ENCODE measurements around the gene DECR2.
"Not testable (repeated sequence)": the region's sequence is repeated elsewhere in the genome, so short reads cannot be mapped to it uniquely, and the experiment has no call there.

Gene DECR2, protein sequence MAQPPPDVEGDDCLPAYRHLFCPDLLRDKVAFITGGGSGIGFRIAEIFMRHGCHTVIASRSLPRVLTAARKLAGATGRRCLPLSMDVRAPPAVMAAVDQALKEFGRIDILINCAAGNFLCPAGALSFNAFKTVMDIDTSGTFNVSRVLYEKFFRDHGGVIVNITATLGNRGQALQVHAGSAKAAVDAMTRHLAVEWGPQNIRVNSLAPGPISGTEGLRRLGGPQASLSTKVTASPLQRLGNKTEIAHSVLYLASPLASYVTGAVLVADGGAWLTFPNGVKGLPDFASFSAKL

DNA sequence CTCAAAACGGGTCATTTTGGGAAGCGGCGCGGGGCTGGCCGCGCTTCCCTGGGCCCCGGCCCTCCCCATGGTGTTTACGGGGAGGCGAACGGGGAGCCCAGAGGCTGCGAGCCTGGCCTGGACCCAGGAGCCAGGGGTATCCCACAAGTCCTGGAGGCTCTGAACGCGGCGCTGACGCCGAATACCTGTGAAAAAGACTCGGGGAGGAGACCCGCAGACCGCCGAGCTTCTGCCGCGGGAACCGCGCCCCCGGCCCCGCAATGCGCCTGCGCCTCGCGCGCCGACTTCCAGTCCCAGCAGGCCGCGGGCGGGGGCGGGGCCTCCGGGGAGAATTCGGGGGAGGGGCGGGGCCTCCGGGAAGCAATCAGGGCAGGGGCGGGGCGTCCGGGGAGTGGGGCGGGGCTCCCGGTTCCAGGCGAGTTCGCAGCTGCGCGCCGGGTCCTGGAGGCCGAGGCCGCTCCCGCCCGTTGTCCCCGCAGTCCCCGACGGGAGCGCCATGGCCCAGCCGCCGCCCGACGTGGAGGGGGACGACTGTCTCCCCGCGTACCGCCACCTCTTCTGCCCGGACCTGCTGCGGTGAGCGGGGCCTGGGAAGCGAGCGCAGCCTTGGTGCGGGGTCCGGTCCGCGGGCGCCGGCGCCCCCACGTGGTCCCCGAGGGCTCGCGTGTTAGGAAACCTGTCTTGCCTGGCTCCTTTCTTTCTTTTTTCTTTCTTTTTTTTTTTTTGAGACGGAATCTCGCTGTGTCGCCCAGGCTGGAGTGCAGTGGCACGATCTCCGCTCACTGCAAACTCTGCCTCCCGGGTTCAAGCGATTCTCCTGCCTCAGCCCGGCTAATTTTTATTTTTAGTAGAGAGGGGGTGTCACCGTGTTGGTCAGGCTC, at the start of gene DECR2:
DECR2 (plus strand) TSS at position 418 of the 881 bp plus-strand sequence; CDS start at position 497, 79 bp downstream.
- DNase-seq, result peak; percentile 99

DNA sequence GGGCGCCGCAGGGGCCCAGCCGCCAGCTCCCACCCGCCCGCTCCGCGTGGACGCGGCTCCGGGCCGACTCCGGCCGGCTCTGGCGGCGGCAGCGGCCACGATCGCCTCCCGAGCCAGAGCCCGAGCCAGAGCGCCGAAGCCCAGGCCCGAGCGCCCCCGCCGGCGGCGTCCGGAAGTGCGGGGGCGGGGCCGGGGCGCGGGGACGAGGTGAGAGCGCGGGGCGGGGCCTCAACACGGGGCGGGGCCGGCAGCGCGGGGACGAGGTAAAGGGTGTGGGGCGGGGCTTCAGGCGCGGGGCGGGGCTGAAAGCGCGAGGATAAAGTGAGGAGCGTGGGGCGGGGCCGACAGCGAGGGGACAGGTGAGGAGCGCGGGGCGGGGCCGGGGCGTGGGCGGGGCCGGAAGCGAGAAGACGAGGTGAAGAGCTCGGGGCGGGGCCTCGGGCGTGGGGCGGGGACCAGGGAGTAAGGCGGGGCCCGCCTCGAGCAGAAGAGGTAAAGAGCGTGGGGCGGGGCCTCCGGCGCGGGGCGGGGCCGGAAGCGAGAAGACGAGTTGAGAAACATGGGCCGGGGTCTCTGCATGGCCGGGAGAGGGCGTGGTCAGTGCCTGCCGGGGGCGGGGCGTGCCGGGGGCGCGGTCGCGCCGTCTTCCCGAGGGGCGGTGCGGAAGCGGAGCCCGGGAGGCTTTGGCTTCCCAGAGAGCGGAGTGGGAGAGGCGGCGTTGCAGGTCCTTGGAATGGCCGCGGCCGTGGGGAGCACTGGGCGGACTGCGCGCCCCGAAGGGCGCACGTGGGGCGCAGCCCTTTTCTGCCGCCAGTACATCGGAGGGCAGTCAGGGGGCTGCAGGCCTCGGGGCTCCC, 48.9 kb upstream of the DECR2 start, which contains the start of gene AXIN1:
AXIN1 (minus strand) TSS at position 177 of the 857 bp plus-strand sequence. CDS start 5,698 bp downstream, outside the sequence.
- peak; percentile 100 for DNase-seq

DNA sequence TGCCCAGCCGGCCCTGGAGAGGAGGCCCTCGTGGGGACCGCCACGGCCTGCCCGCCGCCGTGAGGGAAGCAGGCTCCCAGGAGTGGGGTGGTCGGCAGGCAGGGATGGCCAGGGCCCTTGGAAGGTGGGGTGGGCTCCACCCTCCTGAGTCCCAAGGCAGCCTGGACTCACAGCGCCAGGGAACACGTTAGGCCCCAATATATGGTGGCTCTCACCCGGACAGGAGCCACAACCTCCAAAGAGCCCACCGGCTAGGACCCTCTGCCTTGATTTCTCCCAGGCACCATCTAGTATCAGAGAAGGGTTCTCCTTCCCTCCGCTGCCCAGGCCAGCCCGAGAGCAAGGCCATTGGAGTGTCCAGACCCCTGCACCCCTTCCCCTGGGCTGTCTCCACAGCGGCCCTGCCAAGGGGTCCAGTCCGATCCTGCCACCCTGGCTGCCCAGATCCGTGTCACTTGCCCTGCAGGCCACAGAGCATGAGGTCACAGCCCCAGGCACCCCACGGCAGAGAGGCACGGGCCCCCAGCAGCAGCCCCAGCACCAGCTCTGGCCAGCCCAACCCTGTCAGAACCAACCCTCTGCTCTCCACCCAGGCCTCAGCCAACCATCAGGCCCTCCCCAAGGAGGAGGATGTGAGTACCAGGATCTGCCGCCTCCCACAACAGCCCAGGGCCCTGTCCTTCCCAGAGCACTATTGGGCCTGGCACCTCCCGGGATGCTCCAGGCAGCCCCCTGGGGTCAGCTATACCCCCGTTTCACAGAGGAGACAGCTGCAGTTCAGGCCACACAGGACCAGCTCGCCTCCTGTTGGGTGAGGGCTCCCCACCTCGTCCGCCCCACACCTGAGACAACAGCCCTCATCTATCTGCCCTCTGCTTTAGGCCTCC, 48.0 kb upstream of the DECR2 start:
- no peak for DNase-seq

DNA sequence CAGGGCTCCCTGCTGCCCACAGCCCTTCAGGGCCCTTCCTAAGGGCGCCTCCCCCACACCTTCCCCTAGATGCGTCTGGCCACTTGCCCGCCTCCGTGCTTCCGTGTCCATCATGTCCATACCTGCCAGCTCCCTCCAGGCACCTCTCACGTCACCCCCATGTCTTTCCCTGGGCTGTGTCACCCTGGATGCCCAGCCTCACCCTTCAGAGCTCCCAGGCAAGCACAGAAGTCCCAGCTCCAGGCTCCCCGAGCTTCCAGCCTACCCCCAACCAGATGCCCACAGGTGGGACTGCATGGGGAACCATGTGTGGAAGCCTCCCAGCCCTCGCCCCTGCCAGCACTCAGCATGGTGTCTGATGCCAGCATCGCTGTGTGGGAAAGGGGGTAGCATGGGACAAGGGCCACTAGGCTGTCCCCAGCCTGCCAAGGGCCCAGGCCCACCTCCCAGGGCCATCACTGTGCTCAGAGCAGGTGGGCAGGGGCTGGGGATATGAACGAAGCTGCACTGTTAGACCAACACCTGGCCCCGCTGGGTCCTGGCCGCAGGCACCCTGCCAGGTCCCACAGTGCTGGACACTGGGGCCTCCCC, 47.3 kb upstream of the DECR2 start:
- no peak for DNase-seq

DNA sequence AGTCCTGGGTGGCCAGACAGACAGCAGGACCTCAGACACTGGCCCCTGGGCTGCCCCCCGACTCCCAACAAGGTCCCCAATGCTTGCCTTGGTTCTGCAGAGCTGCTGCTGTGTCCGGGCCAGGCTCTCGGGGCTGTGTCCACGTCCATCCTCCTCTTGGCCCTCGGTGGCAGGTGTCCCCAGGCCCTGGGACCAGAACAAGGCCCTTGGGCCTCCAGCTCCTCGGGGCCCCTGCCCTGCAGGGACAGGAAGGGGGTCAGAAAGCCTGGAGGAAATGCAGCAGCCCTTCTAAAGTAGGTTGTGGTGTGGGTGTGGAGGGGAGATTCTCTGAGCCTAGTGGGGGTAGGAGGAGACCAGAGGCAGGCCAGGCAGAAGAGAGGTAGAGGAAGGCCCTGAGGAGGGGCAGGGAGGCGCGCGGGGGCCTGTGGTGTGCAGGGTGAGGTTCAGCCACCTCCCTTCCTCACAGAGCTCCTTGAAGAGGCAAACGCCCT, 46.7 kb upstream of the DECR2 start:
- DNase-seq, result peak; percentile 18 to 26

DNA sequence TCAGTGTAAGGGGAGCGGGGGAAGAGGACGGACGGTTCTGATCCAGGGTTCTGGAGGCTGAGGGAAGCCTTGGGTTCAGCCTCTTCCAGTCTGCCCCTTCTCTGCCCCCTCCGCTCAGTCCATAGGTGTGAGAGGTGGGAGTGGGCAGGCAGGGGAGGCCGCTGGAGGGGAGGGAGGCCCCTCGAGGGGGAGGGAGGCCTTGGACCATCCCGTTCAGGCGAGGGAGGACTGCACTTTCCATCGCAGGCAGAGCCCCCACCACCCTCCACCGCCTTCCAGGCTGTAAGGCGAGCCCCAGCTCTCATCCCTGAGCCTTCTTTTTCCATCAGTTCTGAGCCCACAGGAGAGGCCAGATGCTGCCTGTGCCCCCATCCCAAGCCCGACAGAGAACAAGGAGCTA, 44.9 kb upstream of the DECR2 start:
- no peak for DNase-seq

DNA sequence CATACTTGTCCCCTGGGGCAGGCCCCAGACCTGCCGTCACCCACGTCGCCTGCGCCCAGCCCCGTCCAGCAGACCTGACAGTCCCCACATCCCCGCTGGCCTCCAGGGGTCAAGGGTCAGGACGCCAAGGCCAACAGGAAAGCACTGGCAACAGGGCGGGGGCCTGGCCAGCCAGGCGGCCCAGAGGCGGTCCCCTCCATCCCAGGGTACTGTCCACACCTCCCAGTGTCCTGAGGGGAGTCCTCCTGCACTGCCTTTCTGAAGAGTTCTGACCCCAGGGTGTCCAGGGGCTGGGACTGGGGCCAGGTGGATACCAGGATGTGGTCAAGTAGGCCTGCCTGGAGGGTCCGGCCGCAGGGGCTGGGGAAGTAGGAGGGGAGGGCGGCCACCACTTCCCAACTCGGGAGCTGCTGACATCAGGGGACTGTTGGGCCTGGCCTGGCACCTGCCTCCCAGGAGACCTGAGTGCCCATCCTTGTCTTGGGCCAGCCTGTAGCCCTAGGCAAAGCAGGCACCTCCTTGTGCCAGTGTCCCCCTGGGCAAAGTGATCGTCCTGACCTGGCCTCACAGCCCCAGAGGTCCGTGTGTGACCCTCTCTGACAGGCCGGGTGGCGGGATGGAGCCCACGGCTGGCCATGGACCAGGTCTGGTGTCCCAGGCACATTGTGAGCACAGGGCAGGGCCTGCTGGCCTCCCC, 42.5 kb upstream of the DECR2 start:
- no peak for DNase-seq

DNA sequence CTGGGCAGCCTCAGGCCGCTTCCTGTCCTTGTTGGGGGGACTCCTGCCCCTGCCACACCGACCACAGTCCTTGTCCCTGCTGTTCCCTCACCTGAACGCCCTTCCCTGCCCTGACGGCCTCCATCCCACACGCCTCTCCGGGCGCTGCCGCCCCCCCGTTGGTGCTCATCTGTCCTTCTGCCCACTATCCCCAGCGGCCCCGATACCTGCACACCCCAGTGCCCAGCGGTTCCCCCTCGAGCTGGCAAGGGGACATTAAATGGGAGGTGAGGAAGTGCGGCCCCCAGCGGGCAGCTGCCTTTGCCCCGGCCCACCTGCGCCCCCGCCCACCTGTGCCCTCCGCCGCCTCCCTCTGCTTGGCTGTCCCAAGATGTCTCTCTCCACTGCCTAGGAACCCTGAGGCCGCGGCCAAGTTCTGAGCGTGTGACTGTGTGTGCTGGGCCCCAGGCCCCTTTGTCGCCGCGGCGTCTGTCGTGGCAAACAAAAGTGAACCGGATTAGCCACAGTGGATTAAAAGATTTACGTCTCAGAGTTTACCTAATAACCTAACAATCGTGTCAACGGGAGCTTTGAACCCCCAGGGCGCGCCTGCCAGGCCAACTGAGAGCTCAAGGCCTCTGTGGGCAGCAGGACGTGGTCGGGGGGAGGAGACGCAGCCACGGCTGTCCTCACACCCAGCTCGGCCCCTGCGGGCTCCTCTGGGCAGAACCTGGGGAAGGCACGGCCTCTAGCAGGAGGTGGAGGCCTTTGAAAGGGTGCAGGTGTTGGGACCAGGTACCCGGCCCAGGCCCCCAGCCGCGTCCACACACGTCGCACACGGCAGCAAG, 41.6 kb upstream of the DECR2 start:
- DNase-seq, result no peak

DNA sequence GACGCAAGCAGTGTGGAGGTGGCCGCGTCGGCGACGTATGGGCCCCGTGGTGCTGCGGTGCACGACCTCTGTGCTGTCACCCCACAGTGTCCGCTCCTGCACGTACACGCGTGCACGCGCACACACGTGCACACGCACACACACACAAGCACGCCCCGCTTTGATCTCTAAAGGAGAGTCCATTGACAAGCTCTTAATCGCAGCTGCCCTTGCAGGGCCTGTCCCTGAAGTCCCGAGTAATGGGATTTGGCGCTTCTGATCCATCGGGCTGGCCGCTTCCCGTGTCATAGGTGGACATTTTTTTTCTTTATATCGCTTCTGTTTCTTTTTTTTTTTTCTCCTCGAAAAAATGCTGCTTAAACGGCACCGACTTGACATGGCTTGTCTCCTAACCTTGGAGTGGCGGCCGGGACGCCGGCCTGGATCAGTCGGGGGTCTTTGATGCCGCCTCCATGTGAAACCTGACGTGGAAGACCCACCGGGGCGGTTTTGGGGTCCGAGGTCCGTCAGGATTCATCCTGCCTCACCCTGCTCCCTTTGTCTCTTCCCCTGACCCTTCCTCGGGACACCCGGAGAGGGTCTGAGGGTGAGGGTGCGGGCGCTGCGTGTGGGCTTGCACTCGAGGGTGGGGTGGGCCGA, 40.9 kb upstream of the DECR2 start:
- DNase-seq, result no peak

DNA sequence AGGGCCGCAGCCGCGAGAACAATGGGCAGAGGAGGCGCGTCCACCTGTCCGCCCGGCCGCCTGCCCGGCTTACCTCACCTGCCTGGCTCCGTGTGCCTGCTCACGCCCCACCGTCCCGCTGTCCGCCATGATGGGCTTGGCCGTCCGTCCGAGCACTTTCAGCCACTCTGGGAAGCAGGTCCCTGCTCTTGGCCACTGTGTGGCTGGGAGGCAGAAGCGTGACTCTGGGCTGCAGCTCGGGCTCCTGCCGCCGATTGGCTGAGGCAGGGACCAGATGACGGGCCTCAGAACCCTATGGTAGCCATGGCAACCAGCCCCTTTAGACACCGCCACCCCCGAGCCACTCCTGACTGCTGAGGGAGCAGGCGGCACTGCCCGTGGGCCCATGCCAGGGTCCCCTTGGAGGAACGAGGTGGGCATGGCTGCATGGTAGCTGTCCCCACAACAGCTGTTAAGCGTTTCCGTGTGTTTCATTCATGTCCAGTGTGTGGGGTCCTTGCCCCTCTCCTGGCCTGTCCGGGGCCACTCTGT, 40.3 kb upstream of the DECR2 start:
- DNase-seq, result no peak

DNA sequence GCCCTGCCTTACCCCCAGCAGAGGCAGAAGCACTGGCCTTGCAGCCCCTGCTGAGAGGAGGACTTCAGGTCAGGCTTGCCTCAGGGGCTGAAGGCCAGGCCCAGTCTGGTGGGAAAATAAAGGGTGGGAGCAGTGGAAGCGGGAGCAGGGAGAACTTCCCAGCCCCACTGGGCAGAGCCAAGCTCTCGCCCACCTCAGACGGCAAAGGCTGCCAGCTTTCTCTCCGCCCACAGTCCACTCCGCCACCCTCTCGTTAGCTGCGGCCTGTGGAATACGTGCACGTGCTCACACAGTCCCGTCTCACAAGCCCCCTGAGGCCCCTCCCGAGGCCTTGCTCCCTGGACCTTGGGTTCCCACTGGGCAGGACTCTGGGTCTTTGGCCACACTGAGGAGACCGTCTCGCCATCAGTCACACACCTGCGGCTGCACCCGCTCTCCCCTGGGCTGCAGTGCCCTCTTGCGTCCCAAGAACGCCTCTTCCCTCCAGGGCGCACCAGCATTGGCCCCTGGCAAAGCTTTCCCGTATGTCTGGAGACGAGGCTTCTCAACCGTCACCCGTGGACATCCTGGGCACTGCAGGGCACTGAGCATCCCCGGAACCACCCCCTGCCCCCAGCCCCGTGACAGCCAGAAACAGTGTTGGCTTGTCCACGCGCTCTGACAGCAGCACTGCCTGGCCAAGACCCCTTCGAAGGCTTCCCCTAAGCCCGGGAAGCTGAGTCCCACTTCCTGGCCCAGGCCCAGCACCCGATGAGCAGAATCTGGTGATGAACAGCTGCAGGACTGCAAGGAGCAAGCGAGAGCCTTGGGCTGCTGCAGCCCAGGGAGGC, 39.6 kb upstream of the DECR2 start:
- DNase-seq, result peak; percentile 68 to 70

DNA sequence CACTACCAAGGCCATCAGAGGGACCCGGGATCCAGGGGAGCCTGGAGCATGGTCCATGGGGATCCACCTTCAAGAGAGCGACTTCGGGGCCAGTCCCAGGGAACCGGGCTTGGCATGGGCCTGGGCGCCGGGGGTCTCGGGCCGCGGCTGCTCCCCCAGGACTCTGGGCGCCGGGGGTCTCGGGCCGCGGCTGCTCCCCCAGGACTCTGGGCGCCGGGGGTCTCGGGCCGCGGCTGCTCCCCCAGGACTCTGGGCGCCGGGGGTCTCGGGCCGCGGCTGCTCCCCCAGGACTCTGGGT, 39.0 kb upstream of the DECR2 start:
- not testable (repeated sequence) for DNase-seq

DNA sequence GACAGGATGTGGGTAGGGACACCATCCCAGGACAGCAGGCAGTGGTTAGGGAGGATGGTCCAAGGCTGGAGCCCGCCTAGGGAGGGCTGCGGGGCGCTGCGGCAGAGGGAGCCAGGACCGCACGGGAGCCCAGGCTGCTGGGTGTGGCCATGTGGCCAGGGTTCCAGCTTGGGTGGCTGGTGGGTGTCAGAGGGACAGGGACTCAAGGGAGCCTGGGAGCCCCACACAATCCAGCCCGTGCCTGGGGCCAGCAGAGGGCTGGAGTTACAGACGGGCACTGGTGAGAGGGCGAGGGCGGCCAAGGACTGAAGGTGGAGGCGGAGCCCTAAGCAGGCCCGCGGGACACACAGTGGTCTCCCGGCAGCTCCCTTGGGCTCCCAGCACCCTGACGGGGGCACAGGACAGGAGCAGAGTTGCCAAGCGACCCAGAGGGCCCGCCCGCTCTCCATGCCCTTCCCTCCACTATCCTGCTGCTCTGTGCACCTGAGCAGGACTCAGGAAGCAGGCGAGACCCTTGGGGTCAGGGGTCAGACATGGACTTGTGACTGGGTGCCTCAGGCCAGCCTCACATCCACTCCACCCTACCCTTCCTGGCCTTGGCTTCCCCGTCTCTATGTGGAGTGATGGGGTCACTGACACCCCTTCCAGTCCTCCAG, 38.4 kb upstream of the DECR2 start:
- DNase-seq, result no peak

DNA sequence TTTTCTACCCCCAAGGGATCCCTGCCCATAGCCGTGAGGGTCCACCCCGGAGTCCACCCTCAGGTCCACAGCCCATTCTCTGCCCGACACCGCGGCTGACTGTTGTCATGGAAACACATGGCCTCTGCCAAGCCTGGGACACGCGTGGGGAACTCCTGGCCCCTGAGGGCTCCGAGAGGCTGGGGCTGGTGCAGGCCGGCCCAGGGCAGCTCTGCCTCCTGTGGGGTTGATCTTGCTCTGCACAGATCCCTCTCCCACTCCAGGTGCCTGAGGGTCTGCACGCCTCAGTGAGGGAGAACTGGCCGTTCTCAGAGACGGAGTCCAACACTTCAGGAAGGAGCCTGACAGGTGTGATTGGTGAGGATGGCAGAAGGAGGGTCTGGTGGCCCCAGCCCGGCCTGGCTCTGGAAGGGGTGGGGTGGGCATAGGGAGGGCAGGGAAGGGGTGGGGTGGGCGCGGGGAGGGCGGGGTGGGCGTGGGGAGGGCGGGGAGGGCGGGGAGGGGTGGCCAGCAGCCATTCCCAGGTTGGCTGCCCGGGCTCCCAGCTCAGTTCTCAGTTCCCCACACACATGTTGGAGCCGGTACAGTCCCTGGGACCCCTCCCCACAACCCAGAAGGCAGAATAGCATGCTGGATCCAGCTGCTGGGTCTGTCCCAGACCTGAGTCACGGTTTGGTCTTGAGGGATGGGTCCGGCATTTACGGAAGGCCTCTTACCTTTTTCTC, 37.8 kb upstream of the DECR2 start:
- DNase-seq, result no peak

DNA sequence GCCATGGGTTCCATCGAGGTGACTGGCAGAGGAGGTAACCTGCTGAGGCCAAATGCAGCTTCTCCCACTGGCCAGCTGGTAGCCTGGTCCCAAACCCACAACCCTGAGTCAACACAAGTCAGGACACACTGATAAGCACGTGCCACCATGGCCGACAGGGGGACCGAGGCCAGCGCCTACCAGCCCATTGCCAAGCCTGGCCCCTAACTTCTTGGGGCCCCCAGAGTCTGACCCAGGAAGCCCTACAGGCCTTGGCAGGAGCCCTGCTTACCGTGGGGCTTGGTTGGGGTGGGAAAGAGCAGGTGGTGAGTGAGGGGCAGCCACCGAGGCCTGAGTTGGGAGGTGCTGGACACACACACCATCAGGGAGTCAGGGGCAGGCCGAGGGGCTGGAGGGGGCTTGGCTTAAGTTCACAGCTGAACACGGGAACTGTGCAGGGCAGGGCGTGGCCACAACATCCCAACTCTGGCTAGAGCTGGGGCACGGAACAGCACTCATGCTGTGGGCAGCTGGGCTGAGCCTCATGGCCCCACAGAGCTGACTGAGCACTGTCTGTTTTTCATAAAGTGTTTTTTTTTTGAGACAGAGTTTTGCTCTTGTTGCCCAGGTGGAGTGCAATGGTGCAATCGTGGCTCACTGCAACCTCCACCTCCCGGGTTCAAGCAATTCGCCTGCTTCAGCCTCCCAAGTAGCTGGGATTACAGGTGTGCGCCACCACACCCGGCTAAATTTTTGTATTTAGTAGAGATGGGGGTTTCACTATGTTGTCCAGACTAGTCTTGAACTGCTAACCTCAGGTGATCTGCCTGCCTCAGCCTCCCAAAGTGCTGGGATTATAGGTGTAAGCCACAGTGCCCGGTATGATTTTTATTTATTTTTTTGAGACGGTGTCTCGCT, 36.8 kb upstream of the DECR2 start:
- DNase-seq, result no peak

DNA sequence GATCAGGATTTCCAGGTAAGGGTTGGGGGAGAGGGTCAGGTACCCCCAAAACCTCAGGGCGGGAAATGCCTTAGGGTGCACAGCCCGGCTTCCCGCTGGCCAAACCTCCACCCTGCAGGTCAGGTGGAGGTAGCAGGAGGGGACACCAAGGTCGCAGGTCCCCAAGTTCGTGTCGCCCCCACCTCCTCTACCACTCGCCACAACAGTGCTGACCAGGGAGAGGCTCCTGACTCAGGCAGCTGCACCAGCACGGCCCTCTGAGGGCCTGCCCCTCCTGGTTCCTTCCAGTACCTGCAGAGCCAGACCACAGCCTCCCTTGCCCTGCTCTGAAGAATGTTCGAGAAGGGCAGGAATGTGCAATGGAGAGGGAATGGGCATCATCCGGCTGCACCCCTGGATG, 35.2 kb upstream of the DECR2 start:
- no peak for DNase-seq

All from activated CD4-positive, alpha-beta T cell treated with anti-CD3 and anti-CD28 coated beads, Interleukin-2, amount 50 U/mL, for 4 hours (primary cell).